ENCODE measurements around the gene GRK1. TPM values are rescaled to one million over a fixed set of nuclear protein-coding genes. Genes with fewer than 3 reads are reported as not detected.

The GRK1 gene
- total RNA-seq, 4 donors from 2014 or later = not detected

- WGBS = 88% methylated on average over 5 of the region's 5 CpGs
- Histone ChIP-seq H3K4me3 (no peak overlapping the region), H3K27me3 (peaks cover 8% of the 10 kb centered on the region), H3K27ac (no peak overlapping the region), H3K9me3 (no peaks in the 10 kb centered on the region), H3K4me1 (peaks cover 14% of the 10 kb centered on the region), H3K36me3 (no peaks in the 10 kb centered on the region)
- DNase-seq (ENCODE audit: low spot score in 2 of 2) = no peak
- no peak for TF ChIP-seq POLR2A (IDR thresholded peaks at IDR 0.05)
- TF ChIP-seq EP300 (IDR thresholded peaks at IDR 0.05) = no peak
- no peak for TF ChIP-seq CTCF (IDR thresholded peaks at IDR 0.05)
- TF ChIP-seq POLR2AphosphoS5 (IDR thresholded peaks at IDR 0.05) = no peak
Observed at GRCh38 chr13:113746143-113746525, 79.1 kb downstream of the GRK1 start.

DNA sequence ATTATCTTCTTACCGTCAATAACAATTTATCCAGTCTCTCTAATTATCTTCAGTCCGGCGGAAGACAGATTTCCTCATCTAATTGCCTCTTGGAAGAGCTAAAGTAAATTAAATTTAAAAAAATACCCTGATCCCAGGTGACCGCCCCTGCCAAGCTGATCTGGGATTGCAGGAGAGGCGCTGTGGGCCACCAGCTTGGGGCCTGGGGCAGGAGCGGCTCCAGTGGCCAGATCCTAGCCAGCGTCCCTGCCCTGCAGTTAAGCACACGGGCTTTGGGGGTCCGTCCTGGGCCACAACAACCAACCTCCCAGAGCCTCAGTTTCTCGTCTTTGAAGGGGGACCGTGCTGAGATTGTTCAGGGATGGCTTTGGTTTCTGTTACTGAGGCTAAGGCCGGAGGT is 79.7 kb downstream of the GRK1 start:
- TF ChIP-seq CTCF (IDR thresholded peaks at IDR 0.05) = no peak
- no peak for TF ChIP-seq EP300 (IDR thresholded peaks at IDR 0.05)
- no peak for TF ChIP-seq POLR2A (IDR thresholded peaks at IDR 0.05)
- TF ChIP-seq POLR2AphosphoS5 (IDR thresholded peaks at IDR 0.05) = no peak
- peaks cover 11% of the 10 kb centered on the region for H3K4me1 ChIP-seq
- 92% methylated on average over 12 of the region's 12 CpGs for WGBS
- no peak for DNase-seq (ENCODE audit: low spot score in 2 of 2)
- H3K9me3 ChIP-seq = no peaks in the 10 kb centered on the region
- no peak overlapping the region for H3K27ac ChIP-seq
- H3K4me3 ChIP-seq = no peak overlapping the region
- H3K36me3 ChIP-seq = no peaks in the 10 kb centered on the region
- H3K27me3 ChIP-seq = peaks cover 8% of the 10 kb centered on the region

- Histone ChIP-seq H3K4me3 (no peak overlapping the region), H3K27me3 (peaks cover 8% of the 10 kb centered on the region), H3K9me3 (no peaks in the 10 kb centered on the region), H3K36me3 (no peaks in the 10 kb centered on the region), H3K27ac (no peak overlapping the region), H3K4me1 (peaks cover 4% of the 10 kb centered on the region)
- TF ChIP-seq POLR2A (IDR thresholded peaks at IDR 0.05) (no peak), CTCF (IDR thresholded peaks at IDR 0.05) (no peak)
- WGBS = 79% methylated on average over 21 of the region's 25 CpGs
- DNase-seq (ENCODE audit: low spot score in 2 of 2) = no peak
Observed at GRCh38 chr13:113747291-113747833, 80.3 kb downstream of the GRK1 start.

GRCh38 chr13:113748101-113748861 is 81.3 kb downstream of the GRK1 start:
- Histone ChIP-seq H3K36me3 (no peaks in the 10 kb centered on the region), H3K27me3 (peaks cover 6% of the 10 kb centered on the region), H3K4me1 (no peaks in the 10 kb centered on the region), H3K4me3 (no peak overlapping the region), H3K27ac (no peak overlapping the region), H3K9me3 (no peaks in the 10 kb centered on the region)
- WGBS = 76% methylated on average over 23 of the region's 25 CpGs
- TF ChIP-seq POLR2AphosphoS5 (IDR thresholded peaks at IDR 0.05) = no peak
- TF ChIP-seq POLR2A (IDR thresholded peaks at IDR 0.05) = no peak
- no peak for TF ChIP-seq EP300 (IDR thresholded peaks at IDR 0.05)
- no peak for TF ChIP-seq CTCF (IDR thresholded peaks at IDR 0.05)
- DNase-seq (ENCODE audit: low spot score in 2 of 2) = no peak

- no peaks in the 10 kb centered on the region for H3K4me1 ChIP-seq
- TF ChIP-seq EP300 (IDR thresholded peaks at IDR 0.05) = no peak
- no peak for TF ChIP-seq POLR2AphosphoS5 (IDR thresholded peaks at IDR 0.05)
- TF ChIP-seq CTCF (IDR thresholded peaks at IDR 0.05) = no peak
- no peak for TF ChIP-seq POLR2A (IDR thresholded peaks at IDR 0.05)
- DNase-seq (ENCODE audit: low spot score in 2 of 2) = peak in 1 of 2 donors; percentile 29
- no peaks in the 10 kb centered on the region for H3K9me3 ChIP-seq
- H3K36me3 ChIP-seq = no peaks in the 10 kb centered on the region
- no peak overlapping the region for H3K27ac ChIP-seq
- 94% methylated on average over 10 of the region's 22 CpGs for WGBS
- H3K27me3 ChIP-seq = peaks cover 1% of the 10 kb centered on the region
- no peak overlapping the region for H3K4me3 ChIP-seq
Observed at GRCh38 chr13:113748862-113749451, 81.9 kb downstream of the GRK1 start.
